Astrocyte of the spinal cord (primary cell): ENCODE results near the gene TPO.

Experiments
- DNase-seq: peaks from one replicate; pipeline ENCODE4 v3.0.0; 2011; ENCODE audit warnings: low read depth, low spot score
- H3K4me3 ChIP-seq: 2 replicates; pipeline ENCODE4 v1.5.1; 2011; ENCODE audit warnings: low read depth, mild to moderate bottlenecking, low read length, moderate library complexity
- CTCF ChIP-seq: IDR thresholded peaks from 2 replicates; pipeline ENCODE4 v1.5.1; 2012; ENCODE audit warnings: low read depth, mild to moderate bottlenecking, low read length, inconsistent platforms
- in situ Hi-C: cut with HindIII; loops from 2 replicates; pipeline ENCODE4 v1.10.0; 2017; ENCODE audit warnings: low sequenced_read_pairs

The TPO gene

GRCh38 chr2:1413156-1413710, at the start of gene TPO:
TPO (plus strand) TSS chr2:1413463; CDS start chr2:1414409, 946 bp downstream.
- TF ChIP-seq CTCF, result no peak
- no peak for DNase-seq
- in situ Hi-C loops, result no loop called here
- no peak within 1 kb of the TSS for H3K4me3 ChIP-seq

GRCh38 chr2:1366546-1367134, 46.6 kb upstream of the TPO start:
- H3K4me3 ChIP-seq, result no peak overlapping the region
- in situ Hi-C loops, result no loop called here
- no peak for DNase-seq
- TF ChIP-seq CTCF, result no peak

- DNase-seq, result no peak
- TF ChIP-seq CTCF, result no peak
- H3K4me3 ChIP-seq, result no peak overlapping the region
- in situ Hi-C loops, result no loop called here
Observed at GRCh38 chr2:1367601-1368000, 45.7 kb upstream of the TPO start.

GRCh38 chr2:1369905-1370304, 43.4 kb upstream of the TPO start:
- DNase-seq, result no peak
- in situ Hi-C loops, result no loop called here
- H3K4me3 ChIP-seq, result no peak overlapping the region
- no peak for TF ChIP-seq CTCF

GRCh38 chr2:1370461-1370860, 42.8 kb upstream of the TPO start:
- DNase-seq, result no peak
- H3K4me3 ChIP-seq, result no peak overlapping the region
- in situ Hi-C loops, result no loop called here
- no peak for TF ChIP-seq CTCF

- no peak for TF ChIP-seq CTCF
- no peak overlapping the region for H3K4me3 ChIP-seq
- in situ Hi-C loops, result no loop called here
- DNase-seq, result no peak
Observed at GRCh38 chr2:1371082-1371481, 42.2 kb upstream of the TPO start.
